ENCODE data around the gene ISL2.
"Not testable (repeated sequence)": the region's sequence is repeated elsewhere in the genome, so short reads cannot be mapped to it uniquely, and the experiment has no call there.

Gene ISL2

DNA sequence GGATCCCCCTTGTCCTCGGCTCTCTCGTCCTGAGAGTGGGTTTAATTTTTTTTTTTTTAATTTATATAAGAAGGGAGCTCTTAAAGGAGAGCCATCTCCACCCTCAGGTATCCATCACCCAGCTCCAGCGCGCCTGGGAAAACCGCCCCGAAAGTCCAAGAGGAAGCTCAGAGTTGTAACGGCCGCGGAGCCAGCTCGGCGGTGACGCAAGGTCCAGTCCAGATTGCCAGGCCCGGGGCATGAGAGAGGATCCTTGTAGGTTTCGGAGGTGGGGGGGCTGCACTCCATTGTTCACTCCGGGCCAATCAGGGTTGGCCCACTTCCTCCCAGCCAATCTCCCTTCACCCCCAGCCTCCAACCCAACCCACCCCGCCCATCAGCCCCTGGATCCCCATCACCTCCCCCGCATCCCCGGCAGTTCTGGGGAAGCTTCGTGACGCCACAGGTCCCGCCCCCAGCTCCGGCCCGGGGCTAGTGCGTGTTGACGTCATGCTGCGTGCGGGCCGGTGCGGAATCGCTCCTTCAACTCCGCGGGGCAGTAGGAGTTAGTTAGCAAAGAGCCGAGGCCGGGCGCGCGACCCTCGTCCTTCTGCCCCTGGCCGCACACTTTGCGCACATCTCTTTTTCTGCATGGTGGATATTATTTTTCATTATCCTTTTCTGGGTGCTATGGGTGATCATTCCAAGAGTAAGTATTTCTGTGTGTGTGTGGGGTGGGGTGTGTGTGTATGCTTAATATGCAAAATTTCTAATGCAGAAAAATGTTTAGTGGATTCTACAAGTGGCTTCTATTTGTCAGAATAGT, at the start of gene ISL2:
TSS of gene ISL2 (plus strand) at position 520 of the 805 bp plus-strand sequence. CDS start at position 631, 111 bp downstream.
- H2AFZ ChIP-seq (ENCODE audit: low read depth, low read length), result no peak within 1 kb of the TSS
- no peaks in the 10 kb centered on the region for H3K4me1 ChIP-seq (ENCODE audit: insufficient read depth, low read length)
- TF ChIP-seq EZH2 (IDR thresholded peaks at IDR 0.05; ENCODE audit: borderline replicate concordance, low read depth, low read length, severe bottlenecking), result no peak
- TF ChIP-seq, protein P1, sequence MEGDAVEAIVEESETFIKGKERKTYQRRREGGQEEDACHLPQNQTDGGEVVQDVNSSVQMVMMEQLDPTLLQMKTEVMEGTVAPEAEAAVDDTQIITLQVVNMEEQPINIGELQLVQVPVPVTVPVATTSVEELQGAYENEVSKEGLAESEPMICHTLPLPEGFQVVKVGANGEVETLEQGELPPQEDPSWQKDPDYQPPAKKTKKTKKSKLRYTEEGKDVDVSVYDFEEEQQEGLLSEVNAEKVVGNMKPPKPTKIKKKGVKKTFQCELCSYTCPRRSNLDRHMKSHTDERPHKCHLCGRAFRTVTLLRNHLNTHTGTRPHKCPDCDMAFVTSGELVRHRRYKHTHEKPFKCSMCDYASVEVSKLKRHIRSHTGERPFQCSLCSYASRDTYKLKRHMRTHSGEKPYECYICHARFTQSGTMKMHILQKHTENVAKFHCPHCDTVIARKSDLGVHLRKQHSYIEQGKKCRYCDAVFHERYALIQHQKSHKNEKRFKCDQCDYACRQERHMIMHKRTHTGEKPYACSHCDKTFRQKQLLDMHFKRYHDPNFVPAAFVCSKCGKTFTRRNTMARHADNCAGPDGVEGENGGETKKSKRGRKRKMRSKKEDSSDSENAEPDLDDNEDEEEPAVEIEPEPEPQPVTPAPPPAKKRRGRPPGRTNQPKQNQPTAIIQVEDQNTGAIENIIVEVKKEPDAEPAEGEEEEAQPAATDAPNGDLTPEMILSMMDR (IDR thresholded peaks at IDR 0.05; ENCODE audit: borderline replicate concordance, extremely low read depth, low read length, poor library complexity, severe bottlenecking), result no peak
- no peak for DNase-seq
- no peak within 1 kb of the TSS for H3K27ac ChIP-seq (ENCODE audit: low read length)
- no peak within 1 kb of the TSS for H3K4me2 ChIP-seq (ENCODE audit: insufficient read depth, low read length)
- H4K20me1 ChIP-seq (ENCODE audit: insufficient read depth, low read length), result no peaks in the 10 kb centered on the region
- no peak within 1 kb of the TSS for H3K4me3 ChIP-seq (ENCODE audit: low read depth in 1 of 2, low read length in 2 of 2)
- no peaks in the 10 kb centered on the region for H3K36me3 ChIP-seq (ENCODE audit: insufficient read depth, low read length)
- no peak within 1 kb of the TSS for H3K9ac ChIP-seq (ENCODE audit: low read depth, low read length)
- no peaks in the 10 kb centered on the region for H3K79me2 ChIP-seq (ENCODE audit: insufficient read depth, low read length)
- ATAC-seq (ENCODE audit: insufficient read depth, low read depth), result no peak
- H3K9me3 ChIP-seq (ENCODE audit: insufficient read depth, low read length, severe bottlenecking), result no peaks in the 10 kb centered on the region
- H3K27me3 ChIP-seq (ENCODE audit: insufficient read depth, low read length, poor library complexity), result peaks cover 3% of the 10 kb centered on the region

DNA sequence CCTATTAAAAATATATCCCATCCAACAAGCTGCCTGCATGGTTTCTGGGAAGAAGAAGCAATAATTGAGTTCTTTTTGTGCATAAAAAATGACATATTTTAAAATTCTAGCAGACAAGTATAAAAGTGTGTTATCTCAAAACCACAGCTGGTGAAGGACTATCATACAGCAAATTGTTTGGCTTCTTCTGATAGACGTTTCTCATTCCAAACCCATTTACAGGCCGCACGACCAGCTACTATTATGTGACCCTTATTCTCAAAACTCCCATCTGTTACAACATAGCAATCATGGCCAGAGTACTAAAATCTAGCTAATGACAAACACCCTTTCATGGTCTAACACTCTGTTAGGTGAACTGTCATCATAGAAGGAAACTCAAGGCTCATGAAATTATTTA, 47.0 kb upstream of the ISL2 start:
- H3K27ac ChIP-seq (ENCODE audit: low read length), result no peak overlapping the region
- no peaks in the 10 kb centered on the region for H3K9me3 ChIP-seq (ENCODE audit: insufficient read depth, low read length, severe bottlenecking)
- H4K20me1 ChIP-seq (ENCODE audit: insufficient read depth, low read length), result peaks cover 4% of the 10 kb centered on the region; the same call in 1 of the 2 replicates
- H3K9ac ChIP-seq (ENCODE audit: low read depth, low read length), result no peak overlapping the region
- peaks cover 13% of the 10 kb centered on the region for H3K36me3 ChIP-seq (ENCODE audit: insufficient read depth, low read length)
- H3K79me2 ChIP-seq (ENCODE audit: insufficient read depth, low read length), result peaks cover 39% of the 10 kb centered on the region
- no peak overlapping the region for H3K4me3 ChIP-seq (ENCODE audit: low read depth in 1 of 2, low read length in 2 of 2)
- no peak for ATAC-seq (ENCODE audit: insufficient read depth, low read depth)
- no peak overlapping the region for H3K4me2 ChIP-seq (ENCODE audit: insufficient read depth, low read length)
- TF ChIP-seq, protein P1 (IDR thresholded peaks at IDR 0.05; ENCODE audit: borderline replicate concordance, extremely low read depth, low read length, poor library complexity, severe bottlenecking), result no peak
- no peak for TF ChIP-seq EZH2 (IDR thresholded peaks at IDR 0.05; ENCODE audit: borderline replicate concordance, low read depth, low read length, severe bottlenecking)
- no peak for DNase-seq
- no peak overlapping the region for H2AFZ ChIP-seq (ENCODE audit: low read depth, low read length)
- peaks cover 16% of the 10 kb centered on the region for H3K4me1 ChIP-seq (ENCODE audit: insufficient read depth, low read length)
- no peaks in the 10 kb centered on the region for H3K27me3 ChIP-seq (ENCODE audit: insufficient read depth, low read length, poor library complexity)

DNA sequence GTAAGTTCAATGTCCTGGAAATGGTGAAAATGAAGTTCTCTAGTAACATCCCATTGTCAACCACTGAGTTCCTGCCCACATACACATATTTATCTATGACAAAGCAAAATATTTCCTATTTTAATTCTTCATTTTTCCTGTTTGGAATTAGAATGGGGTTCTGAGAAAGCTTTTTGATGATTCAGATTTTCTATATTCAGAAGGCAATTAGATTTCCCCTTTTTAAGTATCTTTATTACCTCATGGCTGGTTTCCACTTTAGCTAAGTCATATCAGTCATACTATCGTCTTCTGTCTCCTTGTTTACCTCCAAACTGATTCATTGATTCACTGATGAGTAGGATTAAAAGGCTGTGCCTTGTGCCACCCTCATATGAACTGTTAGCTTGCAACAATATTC, 43.2 kb upstream of the ISL2 start:
- no peak for DNase-seq
- no peak overlapping the region for H3K9ac ChIP-seq (ENCODE audit: low read depth, low read length)

DNA sequence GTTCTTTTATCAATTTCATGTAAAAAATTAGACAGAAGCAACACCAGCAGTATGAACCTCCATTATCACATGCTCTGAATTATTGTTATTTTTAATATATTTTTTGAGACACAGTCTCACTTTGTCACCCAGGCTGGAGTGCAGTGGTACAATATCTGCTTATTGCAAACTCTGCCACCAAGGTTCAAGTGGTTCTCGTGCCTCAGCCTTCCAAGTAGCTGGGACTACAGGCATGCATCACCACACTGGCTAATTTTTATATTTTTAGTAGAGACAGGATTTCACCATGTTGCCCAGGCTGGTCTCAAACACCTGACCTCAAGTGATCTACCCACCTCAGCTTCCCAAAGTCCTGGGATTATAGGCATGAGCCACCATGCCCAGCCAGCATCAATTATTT, 42.1 kb upstream of the ISL2 start:
- not testable (repeated sequence) for ATAC-seq (ENCODE audit: insufficient read depth, low read depth); DNase-seq; H3K4me2 ChIP-seq (ENCODE audit: insufficient read depth, low read length); H2AFZ ChIP-seq (ENCODE audit: low read depth, low read length); H3K27me3 ChIP-seq (ENCODE audit: insufficient read depth, low read length, poor library complexity); H3K4me1 ChIP-seq (ENCODE audit: insufficient read depth, low read length); H3K4me3 ChIP-seq (ENCODE audit: low read depth in 1 of 2, low read length in 2 of 2); H3K27ac ChIP-seq (ENCODE audit: low read length); H3K9ac ChIP-seq (ENCODE audit: low read depth, low read length); H3K9me3 ChIP-seq (ENCODE audit: insufficient read depth, low read length, severe bottlenecking); H3K36me3 ChIP-seq (ENCODE audit: insufficient read depth, low read length)
- H4K20me1 ChIP-seq (ENCODE audit: insufficient read depth, low read length), result peaks cover 17% of the 10 kb centered on the region; the same call in 1 of the 2 replicates
- peaks cover 83% of the 10 kb centered on the region for H3K79me2 ChIP-seq (ENCODE audit: insufficient read depth, low read length)

More for the DNA sequence above, 43.2 kb upstream of the ISL2 start:
- Histone ChIP-seq H3K4me3 (ENCODE audit: low read depth in 1 of 2, low read length in 2 of 2) (no peak overlapping the region), H3K4me2 (ENCODE audit: insufficient read depth, low read length) (no peak overlapping the region), H3K4me1 (ENCODE audit: insufficient read depth, low read length) (no peaks in the 10 kb centered on the region), H3K9me3 (ENCODE audit: insufficient read depth, low read length, severe bottlenecking) (no peaks in the 10 kb centered on the region), H4K20me1 (ENCODE audit: insufficient read depth, low read length) (peaks cover 10% of the 10 kb centered on the region; the same call in 1 of the 2 replicates), H3K79me2 (ENCODE audit: insufficient read depth, low read length) (peaks cover 74% of the 10 kb centered on the region), H3K27ac (ENCODE audit: low read length) (no peak overlapping the region), H3K27me3 (ENCODE audit: insufficient read depth, low read length, poor library complexity) (no peaks in the 10 kb centered on the region), H2AFZ (ENCODE audit: low read depth, low read length) (no peak overlapping the region), H3K36me3 (ENCODE audit: insufficient read depth, low read length) (no peaks in the 10 kb centered on the region; the same call in 1 of the 2 replicates)
- ATAC-seq (ENCODE audit: insufficient read depth, low read depth), result no peak
- TF ChIP-seq, protein P1 (IDR thresholded peaks at IDR 0.05; ENCODE audit: borderline replicate concordance, extremely low read depth, low read length, poor library complexity, severe bottlenecking), result no peak
- no peak for TF ChIP-seq EZH2 (IDR thresholded peaks at IDR 0.05; ENCODE audit: borderline replicate concordance, low read depth, low read length, severe bottlenecking)
